HG03521 (cell line): ENCODE measurements around the gene ADAMTS8.
"Not testable (repeated sequence)": the region's sequence is repeated elsewhere in the genome, so short reads cannot be mapped to it uniquely, and the experiment has no call there.

Experiments used
- ATAC-seq: cut with Tn5 transposase; IDR thresholded peaks from one replicate; pipeline ENCODE4 v1.9.1; 2021; ENCODE audit warnings: mild to moderate bottlenecking, moderate library complexity; ENCODE audit not compliant: unreplicated experiment

Gene ADAMTS8

GRCh38 chr11:130439876-130440275 lies 11.5 kb upstream of the ADAMTS8 start:
- no peak for ATAC-seq

- ATAC-seq = no peak
Measured at GRCh38 chr11:130439160-130439519, 10.7 kb upstream of the ADAMTS8 start.

GRCh38 chr11:130438401-130439159 lies 10.2 kb upstream of the ADAMTS8 start:
- not testable (repeated sequence) for ATAC-seq

GRCh38 chr11:130437848-130438247 lies 9.4 kb upstream of the ADAMTS8 start:
- no peak for ATAC-seq

GRCh38 chr11:130436171-130436570 lies 7.8 kb upstream of the ADAMTS8 start:
- no peak for ATAC-seq

- ATAC-seq = no peak
Measured at GRCh38 chr11:130435671-130436070, 7.3 kb upstream of the ADAMTS8 start.

GRCh38 chr11:130434521-130435223 lies 6.3 kb upstream of the ADAMTS8 start:
- ATAC-seq = peak; percentile 83

- no peak for ATAC-seq
Measured at GRCh38 chr11:130433357-130433756, 4.9 kb upstream of the ADAMTS8 start.

- ATAC-seq = no peak
Measured at GRCh38 chr11:130431801-130432200, 3.4 kb upstream of the ADAMTS8 start.

GRCh38 chr11:130431331-130431773 lies 2.9 kb upstream of the ADAMTS8 start:
- ATAC-seq = peak; percentile 50

- ATAC-seq = no peak
Measured at GRCh38 chr11:130429983-130430382, 1.6 kb upstream of the ADAMTS8 start.

- no peak for ATAC-seq
Measured at GRCh38 chr11:130429120-130429681, 792 bp upstream of the ADAMTS8 start.

GRCh38 chr11:130427581-130428315 lies 661 bp downstream of the ADAMTS8 start:
- no peak for ATAC-seq

- ATAC-seq = no peak
Measured at GRCh38 chr11:130426837-130427341, 1.5 kb downstream of the ADAMTS8 start.

GRCh38 chr11:130426223-130426836 lies 2.1 kb downstream of the ADAMTS8 start:
- no peak for ATAC-seq

GRCh38 chr11:130425156-130425555 lies 3.3 kb downstream of the ADAMTS8 start:
- ATAC-seq = no peak

- no peak for ATAC-seq
Measured at GRCh38 chr11:130424613-130425140, 3.7 kb downstream of the ADAMTS8 start.

GRCh38 chr11:130423541-130424142 lies 4.8 kb downstream of the ADAMTS8 start:
- ATAC-seq = no peak

- ATAC-seq = no peak
Measured at GRCh38 chr11:130422251-130422995, 6.0 kb downstream of the ADAMTS8 start.
